IMR-90 (cell line): ENCODE data around the gene THAP5.
"Not testable (repeated sequence)": the region's sequence is repeated elsewhere in the genome, so short reads cannot be mapped to it uniquely, and the experiment has no call there.

Experiments used
- CEBPB ChIP-seq: IDR thresholded peaks from 2 replicates; pipeline ENCODE4 v1.6.1; 2012; ENCODE audit warnings: low read depth, low read length, improper control_type of control experiment
- POLR2A ChIP-seq: IDR thresholded peaks from 2 replicates; pipeline ENCODE4 v1.6.1; 2012; ENCODE audit warnings: mild to moderate bottlenecking, low read depth, low read length
- TF ChIP-seq, protein P1 (sequence below): conservative IDR thresholded peaks from 2 replicates; pipeline ENCODE4 v1.5.1; 2012; ENCODE audit warnings: mild to moderate bottlenecking, low read depth, low read length, improper control_type of control experiment
- TF ChIP-seq, protein P2 (sequence below): fragments of 150-350 bp; IDR thresholded peaks from 2 replicates; pipeline ENCODE4 v1.6.1; 2017; ENCODE audit warnings: mild to moderate bottlenecking, antibody characterized with exemption, low read length, low read depth

DNA sequence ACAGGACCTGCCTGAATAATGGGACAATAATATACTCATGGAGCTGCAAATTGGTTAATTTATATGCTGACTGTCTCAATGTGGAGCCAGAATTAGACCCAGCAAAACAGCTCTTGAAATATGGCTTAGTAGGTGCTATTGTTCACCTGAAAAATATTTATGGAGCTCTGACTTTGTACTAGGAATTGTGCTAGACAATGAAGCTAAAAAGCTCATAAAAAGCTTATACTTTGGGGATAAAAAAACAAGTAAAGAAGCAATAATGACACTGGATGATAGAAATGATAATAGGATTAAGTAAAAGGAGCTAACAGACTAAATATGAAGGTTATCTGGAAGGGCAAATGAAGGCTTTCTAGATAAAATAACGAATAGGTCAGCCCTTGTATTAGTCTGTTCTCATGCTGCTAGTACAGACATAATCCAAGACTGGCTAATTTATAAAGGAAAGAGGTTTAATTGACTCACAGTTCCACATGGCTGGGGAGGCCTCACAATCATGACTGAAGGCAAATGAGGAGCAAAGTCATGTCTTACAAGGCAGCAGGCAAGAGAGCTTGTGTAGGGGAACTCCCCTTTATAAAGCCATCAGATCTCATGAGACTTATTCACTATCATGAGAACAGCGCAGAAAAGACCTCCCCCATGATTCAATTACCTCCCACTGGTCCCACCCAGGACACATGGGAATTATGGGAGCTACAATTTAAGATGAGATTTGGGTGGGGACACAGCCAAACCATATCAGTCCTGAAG lies 21.2 kb downstream of the THAP5 start:
- TF ChIP-seq POLR2A, CEBPB: not testable (repeated sequence)
- TF ChIP-seq, protein P1, sequence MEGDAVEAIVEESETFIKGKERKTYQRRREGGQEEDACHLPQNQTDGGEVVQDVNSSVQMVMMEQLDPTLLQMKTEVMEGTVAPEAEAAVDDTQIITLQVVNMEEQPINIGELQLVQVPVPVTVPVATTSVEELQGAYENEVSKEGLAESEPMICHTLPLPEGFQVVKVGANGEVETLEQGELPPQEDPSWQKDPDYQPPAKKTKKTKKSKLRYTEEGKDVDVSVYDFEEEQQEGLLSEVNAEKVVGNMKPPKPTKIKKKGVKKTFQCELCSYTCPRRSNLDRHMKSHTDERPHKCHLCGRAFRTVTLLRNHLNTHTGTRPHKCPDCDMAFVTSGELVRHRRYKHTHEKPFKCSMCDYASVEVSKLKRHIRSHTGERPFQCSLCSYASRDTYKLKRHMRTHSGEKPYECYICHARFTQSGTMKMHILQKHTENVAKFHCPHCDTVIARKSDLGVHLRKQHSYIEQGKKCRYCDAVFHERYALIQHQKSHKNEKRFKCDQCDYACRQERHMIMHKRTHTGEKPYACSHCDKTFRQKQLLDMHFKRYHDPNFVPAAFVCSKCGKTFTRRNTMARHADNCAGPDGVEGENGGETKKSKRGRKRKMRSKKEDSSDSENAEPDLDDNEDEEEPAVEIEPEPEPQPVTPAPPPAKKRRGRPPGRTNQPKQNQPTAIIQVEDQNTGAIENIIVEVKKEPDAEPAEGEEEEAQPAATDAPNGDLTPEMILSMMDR = not testable (repeated sequence)
- TF ChIP-seq, protein P2, sequence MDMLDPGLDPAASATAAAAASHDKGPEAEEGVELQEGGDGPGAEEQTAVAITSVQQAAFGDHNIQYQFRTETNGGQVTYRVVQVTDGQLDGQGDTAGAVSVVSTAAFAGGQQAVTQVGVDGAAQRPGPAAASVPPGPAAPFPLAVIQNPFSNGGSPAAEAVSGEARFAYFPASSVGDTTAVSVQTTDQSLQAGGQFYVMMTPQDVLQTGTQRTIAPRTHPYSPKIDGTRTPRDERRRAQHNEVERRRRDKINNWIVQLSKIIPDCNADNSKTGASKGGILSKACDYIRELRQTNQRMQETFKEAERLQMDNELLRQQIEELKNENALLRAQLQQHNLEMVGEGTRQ = not testable (repeated sequence)
